Left renal cortex interstitium (tissue), 4 donors: ENCODE measurements around the gene HSD11B1. TPM values are rescaled to one million over a fixed set of nuclear protein-coding genes. Genes with fewer than 3 reads are reported as not detected.

ENCODE experiments used
- DNase-seq, 4 donors: peaks; one replicate each; pipeline ENCODE4 v3.0.0-alpha.2; 2013; ENCODE audit warnings: low read depth in 4 of 4, low spot score in 2 of 4, missing footprints in 1 of 4
- polyA plus RNA-seq, 4 donors: library from polyadenylated mRNA; unstranded; fragments of 120-200 nt; gene quantifications; one replicate each; pipeline ENCODE4 v1.2.1, GENCODE V29; 2013; ENCODE audit not compliant: insufficient read length in 4 of 4

HSD11B1 gene
- polyA plus RNA-seq, 4 donors: 0.22 to 0.40 (median 0.26) TPM

DNA sequence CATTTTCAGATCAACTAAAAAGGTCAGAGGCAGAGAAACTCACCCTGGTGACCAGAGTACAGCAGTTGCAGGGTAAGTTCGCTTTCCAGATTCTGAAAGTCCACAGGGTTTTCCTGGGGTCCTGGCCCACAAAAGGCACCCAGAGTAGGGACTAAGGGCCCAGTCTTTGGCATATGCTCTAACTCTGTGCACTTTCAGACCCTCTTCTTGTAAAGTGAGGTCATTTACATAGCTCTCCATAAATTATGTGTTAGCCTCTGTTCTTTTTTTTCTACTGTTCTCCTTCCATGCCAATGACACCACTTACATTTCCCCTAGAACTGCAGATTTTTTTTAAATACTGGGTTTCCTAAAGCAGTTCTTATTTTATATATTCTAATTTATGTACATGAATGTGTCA, 73.5 kb downstream of the HSD11B1 start:
- DNase-seq: no peak

GRCh38 chr1:209780268-209780667, 75.6 kb downstream of the HSD11B1 start:
- no peak for DNase-seq

DNA sequence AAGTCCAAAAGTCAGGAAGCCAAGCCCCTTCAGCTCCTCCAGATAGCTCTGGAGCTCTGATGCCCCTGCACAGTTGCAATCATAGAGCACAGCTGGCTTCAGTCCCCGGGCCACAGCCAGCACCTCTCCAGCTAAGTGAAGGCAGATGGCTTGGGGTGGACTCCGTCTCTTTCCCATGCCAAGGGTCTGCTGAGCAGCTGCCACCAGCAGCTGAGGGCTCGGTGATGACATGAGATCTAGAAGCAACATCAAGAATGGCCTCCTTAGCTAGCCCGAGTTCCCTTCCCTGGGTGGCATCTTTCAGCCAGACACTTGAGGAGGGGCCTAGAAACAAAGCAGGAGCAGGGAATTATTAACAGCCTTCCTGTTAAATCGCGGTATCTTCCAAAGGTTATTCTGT, 78.7 kb downstream of the HSD11B1 start:
- DNase-seq: no peak

Other genes with a start within 250 kb of the HSD11B1 start
- 1 to 10 TPM; 4.1 to 6.4 (median 5.1) TPM for gene CAMK1G, start 121.1 kb upstream of the HSD11B1 start, polyA plus RNA-seq
- 1 to 10 TPM; 1.1 to 1.7 (median 1.1) TPM for gene LAMB3, start 52.4 kb upstream of the HSD11B1 start, polyA plus RNA-seq
- 10 to 100 TPM; 11.8 to 16.6 (median 13.4) TPM for gene G0S2, start 29.4 kb upstream of the HSD11B1 start, polyA plus RNA-seq
- 1 to 10 TPM in 3 of 4 donors, under 1 TPM in 1; 0.89 to 1.8 (median 1.6) TPM for gene TRAF3IP3, start 51.2 kb downstream of the HSD11B1 start, polyA plus RNA-seq
- gene C1orf74, start 79.7 kb downstream of the HSD11B1 start, polyA plus RNA-seq: 1 to 10 TPM; 2.9 to 4.0 (median 3.9) TPM
- gene IRF6, start 101.3 kb downstream of the HSD11B1 start, polyA plus RNA-seq: 10 to 100 TPM; 13.6 to 20.0 (median 18.1) TPM
- 10 to 100 TPM in 3 of 4 donors, 1 to 10 TPM in 1; 9.2 to 11.1 (median 10.8) TPM for gene UTP25, start 123.1 kb downstream of the HSD11B1 start, polyA plus RNA-seq
- under 1 TPM; 0.30 to 0.57 (median 0.39) TPM for gene SYT14, start 233.4 kb downstream of the HSD11B1 start, polyA plus RNA-seq